GM19438 (cell line): ENCODE measurements around the gene PUM1.
"Not testable (repeated sequence)": the region's sequence is repeated elsewhere in the genome, so short reads cannot be mapped to it uniquely, and the experiment has no call there.

ENCODE experiments used
- ATAC-seq: cut with Tn5 transposase; IDR thresholded peaks from one replicate; pipeline ENCODE4 v1.9.1; 2021; ENCODE audit warnings: low read depth; ENCODE audit not compliant: unreplicated experiment

The PUM1 gene

GRCh38 chr1:30969903-30970302 lies 95.6 kb downstream of the PUM1 start:
- no peak for ATAC-seq

GRCh38 chr1:30968220-30968971 lies 97.1 kb downstream of the PUM1 start:
- no peak for ATAC-seq

- ATAC-seq = no peak
Measured at GRCh38 chr1:30966690-30967369, 98.7 kb downstream of the PUM1 start.

- no peak for ATAC-seq
Measured at GRCh38 chr1:30965924-30966599, 99.5 kb downstream of the PUM1 start.

GRCh38 chr1:30964706-30965105 lies 100.8 kb downstream of the PUM1 start:
- no peak for ATAC-seq

- ATAC-seq = peak; percentile 62
Measured at GRCh38 chr1:30962609-30963508, 102.7 kb downstream of the PUM1 start.

- no peak for ATAC-seq
Measured at GRCh38 chr1:30957560-30958222, 107.8 kb downstream of the PUM1 start.

- ATAC-seq = no peak
Measured at GRCh38 chr1:30955448-30956015, 110.0 kb downstream of the PUM1 start.

GRCh38 chr1:30953685-30954084 lies 111.8 kb downstream of the PUM1 start:
- no peak for ATAC-seq

- ATAC-seq = no peak
Measured at GRCh38 chr1:30952098-30952497, 113.4 kb downstream of the PUM1 start.

GRCh38 chr1:30950700-30951099 lies 114.8 kb downstream of the PUM1 start:
- no peak for ATAC-seq

- ATAC-seq = no peak
Measured at GRCh38 chr1:30950053-30950452, 115.5 kb downstream of the PUM1 start.

GRCh38 chr1:30949487-30949838 lies 116.1 kb downstream of the PUM1 start:
- not testable (repeated sequence) for ATAC-seq

GRCh38 chr1:30948813-30949486 lies 116.6 kb downstream of the PUM1 start:
- ATAC-seq = not testable (repeated sequence)

- no peak for ATAC-seq
Measured at GRCh38 chr1:30948278-30948677, 117.2 kb downstream of the PUM1 start.

- ATAC-seq = no peak
Measured at GRCh38 chr1:30947212-30947611, 118.3 kb downstream of the PUM1 start.

GRCh38 chr1:30942326-30942963 lies 123.1 kb downstream of the PUM1 start:
- no peak for ATAC-seq

- no peak for ATAC-seq
Measured at GRCh38 chr1:30940541-30940940, 125.0 kb downstream of the PUM1 start.
